Lower lobe of right lung (tissue), 2 donors: ENCODE measurements around the gene DMC1. TPM values are rescaled to one million over a fixed set of nuclear protein-coding genes. Genes with fewer than 3 reads are reported as not detected.

Experiments
- ATAC-seq, 2 donors: fragments of 200-7000 bp; cut with Tn5 transposase; one replicate each; pipeline ENCODE4 v1.9.1; 2020 to 2022; ENCODE audit warnings: mild to moderate bottlenecking in 2 of 2, moderate library complexity in 2 of 2
- DNase-seq: peaks from one replicate; pipeline ENCODE4 v3.0.0-alpha.2; 2020
- H3K27ac ChIP-seq: fragments of 200-600 bp; one replicate; pipeline ENCODE4 v1.8.0; 2022
- H3K27me3 ChIP-seq: fragments of 200-600 bp; one replicate; pipeline ENCODE4 v1.8.0; 2022; ENCODE audit warnings: low read depth
- H3K36me3 ChIP-seq: fragments of 200-600 bp; one replicate; pipeline ENCODE4 v1.8.0; 2022; ENCODE audit warnings: mild to moderate bottlenecking
- H3K4me1 ChIP-seq: fragments of 200-600 bp; one replicate; pipeline ENCODE4 v1.8.0; 2022
- H3K4me3 ChIP-seq: fragments of 200-600 bp; one replicate; pipeline ENCODE4 v1.8.0; 2022; ENCODE audit warnings: mild to moderate bottlenecking
- H3K9me3 ChIP-seq: fragments of 200-600 bp; one replicate; pipeline ENCODE4 v1.8.0; 2022
- CTCF ChIP-seq: fragments of 200-600 bp; IDR thresholded peaks from one replicate; pipeline ENCODE4 v1.8.0; 2022; ENCODE audit warnings: antibody characterized with exemption, mild to moderate bottlenecking
- intact Hi-C: fragments of 100-400 bp; cut with DNase I; formaldehyde crosslinking; loops from one replicate; pipeline ENCODE4 v1.11.0; 2022
- total RNA-seq: library from RNA; stranded (reverse); fragmentation: NEBNext Ultra II Directional; extraction: Animal tissue kit (Norgen Biotek cat#: 25700); gene quantifications from one replicate; pipeline ENCODE4 v1.2.1, GENCODE V29; 2021
- donor health status: DM: no; HTN: yes; CAD: no; lungs with severe emphysema.

DMC1 gene
- total RNA-seq, 1 donor from 2014 or later: 0.97 TPM

- no peak for ATAC-seq
- Histone ChIP-seq H3K36me3 (peaks cover 54% of the 10 kb centered on the region), H3K27ac (no peak overlapping the region), H3K27me3 (no peaks in the 10 kb centered on the region), H3K4me3 (peak overlapping the region; percentile 80), H3K9me3 (no peaks in the 10 kb centered on the region), H3K4me1 (peaks cover 42% of the 10 kb centered on the region)
- no peak for TF ChIP-seq CTCF
- DNase-seq: no peak
- intact Hi-C loops: no loop called here
Measured at GRCh38 chr22:38503021-38503420, 67.0 kb downstream of the DMC1 start.

- no peak for TF ChIP-seq CTCF
- Histone ChIP-seq H3K27me3 (no peaks in the 10 kb centered on the region), H3K4me3 (peak overlapping the region; percentile 0), H3K36me3 (peaks cover 64% of the 10 kb centered on the region), H3K9me3 (no peaks in the 10 kb centered on the region), H3K27ac (no peak overlapping the region), H3K4me1 (peaks cover 38% of the 10 kb centered on the region)
- DNase-seq: no peak
- ATAC-seq: no peak
- intact Hi-C loops: no loop called here
Measured at GRCh38 chr22:38501797-38502672, 67.9 kb downstream of the DMC1 start.

GRCh38 chr22:38497869-38498268 is 72.1 kb downstream of the DMC1 start:
- Histone ChIP-seq H3K9me3 (no peaks in the 10 kb centered on the region), H3K36me3 (peaks cover 99% of the 10 kb centered on the region), H3K4me3 (no peak overlapping the region), H3K4me1 (peaks cover 24% of the 10 kb centered on the region), H3K27me3 (no peaks in the 10 kb centered on the region), H3K27ac (no peak overlapping the region)
- DNase-seq (no peak), ATAC-seq (no peak)
- intact Hi-C loops: no loop called here
- TF ChIP-seq CTCF: no peak

- H3K36me3 ChIP-seq: peaks cover 100% of the 10 kb centered on the region
- ATAC-seq: no peak
- H3K27ac ChIP-seq: no peak overlapping the region
- no peak overlapping the region for H3K4me3 ChIP-seq
- intact Hi-C loops: no loop called here
- H3K27me3 ChIP-seq: no peaks in the 10 kb centered on the region
- H3K9me3 ChIP-seq: no peaks in the 10 kb centered on the region
- TF ChIP-seq CTCF: no peak
- peaks cover 25% of the 10 kb centered on the region for H3K4me1 ChIP-seq
- DNase-seq: no peak
Measured at GRCh38 chr22:38494939-38495338, 75.0 kb downstream of the DMC1 start.

- intact Hi-C loops: no loop called here
Measured at GRCh38 chr22:38494498-38494897, 75.5 kb downstream of the DMC1 start.

More at GRCh38 chr22:38494498-38494897, 75.5 kb downstream of the DMC1 start:
- H3K27ac ChIP-seq: no peak overlapping the region
- H3K27me3 ChIP-seq: no peaks in the 10 kb centered on the region
- H3K4me1 ChIP-seq: peaks cover 25% of the 10 kb centered on the region
- H3K36me3 ChIP-seq: peaks cover 100% of the 10 kb centered on the region
- no peak for TF ChIP-seq CTCF
- no peak overlapping the region for H3K4me3 ChIP-seq
- no peak for DNase-seq
- no peaks in the 10 kb centered on the region for H3K9me3 ChIP-seq
- no peak for ATAC-seq
